Activated B cell treated with CpG ODN at 0.5 μM for 24 hours (primary cell): ENCODE results near the gene NAALADL2. TPM values are rescaled to one million over a fixed set of nuclear protein-coding genes. Genes with fewer than 3 reads are reported as not detected.

Experiments used
- ATAC-seq: fragments of 200-7000 bp; cut with Tn5 transposase; one replicate; pipeline ENCODE4 v1.10.0; 2021; ENCODE audit warnings: low read depth, mild to moderate bottlenecking, moderate library complexity
- CTCF ChIA-PET: fragments of 350-600 bp; sonication (Branson Sonifier 250); formaldehyde crosslinking; loops from one replicate; lab custom pipeline; 2021; ENCODE audit warnings: antibody characterized with exemption; lab: Charles Lee
- POLR2A ChIA-PET: fragments of 350-600 bp; sonication (Branson Sonifier 250); formaldehyde crosslinking; loops from one replicate; lab custom pipeline; 2021; ENCODE audit warnings: antibody characterized with exemption; lab: Charles Lee
- DNase-seq: peaks from one replicate; pipeline ENCODE4 v3.0.0; 2022
- H3K27ac Mint-ChIP-seq: one replicate; pipeline ENCODE4 v1.8.0; 2020; ENCODE audit warnings: mixed read lengths
- H3K27me3 Mint-ChIP-seq: one replicate; pipeline ENCODE4 v1.8.0; 2021; ENCODE audit warnings: mixed read lengths
- H3K36me3 Mint-ChIP-seq: one replicate; pipeline ENCODE4 v1.8.0; 2021; ENCODE audit warnings: low read depth, mixed read lengths
- H3K4me1 Mint-ChIP-seq: one replicate; pipeline ENCODE4 v1.8.0; 2021; ENCODE audit warnings: mixed read lengths
- H3K4me3 Mint-ChIP-seq: one replicate; pipeline ENCODE4 v1.8.0; 2020; ENCODE audit warnings: mild to moderate bottlenecking, mixed read lengths
- H3K9me3 Mint-ChIP-seq: one replicate; pipeline ENCODE4 v1.8.0; 2020; ENCODE audit warnings: mixed read lengths
- CTCF ChIP-seq: fragments of 200-600 bp; IDR thresholded peaks from one replicate; pipeline ENCODE4 v1.8.0; 2022; ENCODE audit warnings: antibody characterized with exemption, mild to moderate bottlenecking
- intact Hi-C: fragments of 100-400 bp; cut with micrococcal nuclease; formaldehyde crosslinking; loops from one replicate; pipeline ENCODE4 v1.15.1; 2024
- total RNA-seq: library from RNA; stranded (reverse); gene quantifications from 2 replicates; pipeline ENCODE4 v1.2.3, GENCODE V29; 2022

The NAALADL2 gene
- total RNA-seq, 1 donor from 2014 or later = not detected

GRCh38 chr3:175088766-175089380 lies 229.7 kb downstream of the NAALADL2 start:
- DNase-seq = no peak
- peaks cover 2% of the 10 kb centered on the region for H3K9me3 Mint-ChIP-seq
- POLR2A ChIA-PET = no interaction called here
- no peaks in the 10 kb centered on the region for H3K4me1 Mint-ChIP-seq
- H3K36me3 Mint-ChIP-seq = no peaks in the 10 kb centered on the region
- H3K4me3 Mint-ChIP-seq = no peak overlapping the region
- no peak overlapping the region for H3K27ac Mint-ChIP-seq
- CTCF ChIA-PET = no interaction called here
- H3K27me3 Mint-ChIP-seq = no peaks in the 10 kb centered on the region
- no peak for ATAC-seq
- TF ChIP-seq CTCF = no peak
- intact Hi-C loops = no loop called here

- DNase-seq = no peak
- Mint-ChIP-seq H3K36me3 (no peaks in the 10 kb centered on the region), H3K9me3 (no peaks in the 10 kb centered on the region), H3K27ac (no peak overlapping the region), H3K4me1 (no peaks in the 10 kb centered on the region), H3K4me3 (no peak overlapping the region), H3K27me3 (no peaks in the 10 kb centered on the region)
- intact Hi-C loops = no loop called here
- CTCF ChIA-PET = no interaction called here
- POLR2A ChIA-PET = no interaction called here
- ATAC-seq = no peak
- TF ChIP-seq CTCF = no peak
These were observed 232.4 kb downstream of the NAALADL2 start for GRCh38 chr3:175091426-175092114.

GRCh38 chr3:175093748-175094147 lies 234.6 kb downstream of the NAALADL2 start:
- DNase-seq (no peak), ATAC-seq (no peak)
- Mint-ChIP-seq H3K4me3 (no peak overlapping the region), H3K4me1 (no peaks in the 10 kb centered on the region), H3K27me3 (no peaks in the 10 kb centered on the region), H3K9me3 (no peaks in the 10 kb centered on the region), H3K27ac (no peak overlapping the region), H3K36me3 (no peaks in the 10 kb centered on the region)
- intact Hi-C loops = no loop called here
- ChIA-PET POLR2A (no interaction called here), CTCF (no interaction called here)
- no peak for TF ChIP-seq CTCF

GRCh38 chr3:175094344-175094743 lies 235.2 kb downstream of the NAALADL2 start:
- H3K9me3 Mint-ChIP-seq = no peaks in the 10 kb centered on the region
- no peaks in the 10 kb centered on the region for H3K36me3 Mint-ChIP-seq
- TF ChIP-seq CTCF = no peak
- no peak overlapping the region for H3K4me3 Mint-ChIP-seq
- no peaks in the 10 kb centered on the region for H3K27me3 Mint-ChIP-seq
- H3K4me1 Mint-ChIP-seq = no peaks in the 10 kb centered on the region
- H3K27ac Mint-ChIP-seq = no peak overlapping the region
- ATAC-seq = no peak
- no peak for DNase-seq
- POLR2A ChIA-PET = no interaction called here
- intact Hi-C loops = no loop called here
- CTCF ChIA-PET = no interaction called here

GRCh38 chr3:175098644-175099043 lies 239.5 kb downstream of the NAALADL2 start:
- POLR2A ChIA-PET = no interaction called here
- H3K4me1 Mint-ChIP-seq = no peaks in the 10 kb centered on the region
- no peak overlapping the region for H3K27ac Mint-ChIP-seq
- CTCF ChIA-PET = no interaction called here
- DNase-seq (no peak), ATAC-seq (no peak)
- intact Hi-C loops = no loop called here
- no peak overlapping the region for H3K4me3 Mint-ChIP-seq
- H3K27me3 Mint-ChIP-seq = no peaks in the 10 kb centered on the region
- H3K36me3 Mint-ChIP-seq = no peaks in the 10 kb centered on the region
- no peaks in the 10 kb centered on the region for H3K9me3 Mint-ChIP-seq
- no peak for TF ChIP-seq CTCF
